KG1 (cell line): ENCODE results near the gene ACSM3.
"Not testable (repeated sequence)": the region's sequence is repeated elsewhere in the genome, so short reads cannot be mapped to it uniquely, and the experiment has no call there.

Experiments
- DNase-seq: peaks from one replicate; lab custom pipeline; 2025; lab: John Stamatoyannopoulos, UW

The ACSM3 gene

DNA sequence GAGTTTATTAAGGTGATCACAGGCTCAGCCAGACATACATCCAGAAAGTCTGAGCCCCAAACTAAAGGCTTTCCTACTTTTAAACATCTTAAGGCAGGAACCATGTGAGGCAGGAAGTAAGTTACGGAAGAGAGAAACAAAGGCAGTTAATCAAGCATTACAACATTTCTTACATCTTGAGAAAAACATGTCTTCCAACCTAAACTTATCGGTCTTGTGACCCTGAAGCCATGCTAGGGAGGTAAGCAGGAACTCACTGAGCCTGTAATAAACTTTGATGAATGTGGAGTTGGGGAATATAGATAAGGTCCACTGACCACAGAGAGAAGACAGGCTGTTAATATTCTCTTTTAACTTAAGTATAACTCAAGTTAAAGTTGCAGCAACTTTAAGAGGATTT is 3.5 kb upstream of the ACSM3 start:
- DNase-seq: no peak

DNA sequence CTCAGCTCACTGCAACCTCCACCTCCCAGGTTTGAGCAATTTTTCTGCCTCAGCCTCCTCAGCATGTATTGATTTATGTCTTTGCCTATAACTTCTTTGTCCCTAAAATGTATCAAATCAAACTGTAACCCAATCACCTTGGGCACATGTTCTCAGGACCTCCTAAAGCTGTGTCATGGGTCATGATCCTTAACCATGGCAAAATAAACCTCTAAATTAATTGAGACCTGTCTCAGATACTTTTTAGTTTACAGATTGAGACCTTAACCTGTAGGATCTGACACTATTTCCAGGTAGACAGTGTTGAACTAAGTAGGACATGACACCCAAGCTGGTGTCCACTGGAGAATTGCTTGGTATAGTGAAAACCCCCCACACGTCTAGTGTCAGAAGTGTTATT is 2.6 kb upstream of the ACSM3 start:
- no peak for DNase-seq

DNA sequence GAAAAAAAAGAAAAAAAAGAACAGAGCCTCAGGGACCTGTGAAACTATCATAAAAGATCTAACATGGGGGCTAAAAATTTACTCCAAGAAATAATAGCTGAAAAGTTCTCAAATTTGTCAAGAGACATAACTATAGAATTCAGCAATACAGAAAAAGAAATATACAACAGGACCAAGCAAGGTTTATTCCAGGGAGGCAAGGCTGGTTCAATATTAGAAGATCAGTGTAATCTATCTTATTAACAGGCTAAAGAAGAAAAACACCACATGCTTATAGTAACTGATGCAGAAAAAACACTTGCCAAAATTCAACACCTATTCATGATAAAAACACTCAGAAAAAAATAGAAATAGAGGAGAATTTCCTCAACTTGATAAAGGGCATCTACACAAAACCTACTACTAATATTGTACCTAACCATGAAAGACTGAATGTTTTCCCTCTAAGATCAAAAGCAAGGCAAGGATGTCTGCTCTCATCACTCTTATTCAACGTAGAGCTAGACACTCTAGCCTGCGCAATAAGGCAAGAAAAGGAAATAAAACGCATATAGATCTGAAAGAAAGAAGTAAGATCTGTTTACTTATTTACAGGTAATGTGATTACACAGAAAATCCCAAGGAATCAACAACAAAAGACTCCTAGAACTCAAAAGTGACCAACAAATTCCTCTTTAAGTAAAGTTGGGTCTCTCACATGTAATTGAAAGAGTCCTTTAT is 1.2 kb upstream of the ACSM3 start:
- no peak for DNase-seq

DNA sequence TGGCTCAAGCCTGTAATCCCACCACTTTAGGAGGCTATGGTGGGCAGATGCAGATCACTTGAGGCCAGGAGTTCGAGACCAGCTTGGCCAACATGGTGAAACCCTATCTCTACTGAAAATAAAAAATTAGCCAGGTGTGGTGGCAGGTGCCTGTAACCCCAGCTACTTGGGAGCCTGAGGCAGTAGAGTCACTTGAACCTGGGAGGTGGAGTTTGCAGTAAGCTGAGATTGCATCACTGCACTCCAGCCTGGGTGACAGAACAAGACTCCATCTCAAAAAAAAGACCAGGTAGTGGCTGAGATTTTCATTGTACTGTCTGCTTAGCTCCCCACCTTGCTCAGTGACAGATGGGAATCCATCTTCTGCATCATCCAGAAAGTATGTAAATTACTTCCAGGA is 634 bp downstream of the ACSM3 start:
- DNase-seq: not testable (repeated sequence)

DNA sequence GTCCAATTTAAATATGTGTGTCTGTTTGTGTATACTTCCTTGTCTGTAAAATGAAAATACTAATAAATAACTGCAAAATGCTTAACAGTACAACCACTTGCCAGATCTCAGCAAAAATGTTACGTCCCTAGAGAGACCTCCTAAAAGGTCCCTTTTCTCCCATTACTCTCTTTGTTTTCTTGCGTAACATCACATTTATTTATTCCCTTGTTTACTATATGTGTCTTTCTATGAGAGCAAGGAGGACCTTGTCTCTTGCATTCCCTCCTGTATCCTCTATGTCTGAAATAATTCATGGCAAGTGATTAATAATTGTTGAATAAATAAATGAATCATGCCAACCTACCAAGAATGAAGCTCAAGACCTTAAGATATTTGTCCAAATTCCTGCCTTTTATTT is 1.9 kb downstream of the ACSM3 start:
- no peak for DNase-seq

DNA sequence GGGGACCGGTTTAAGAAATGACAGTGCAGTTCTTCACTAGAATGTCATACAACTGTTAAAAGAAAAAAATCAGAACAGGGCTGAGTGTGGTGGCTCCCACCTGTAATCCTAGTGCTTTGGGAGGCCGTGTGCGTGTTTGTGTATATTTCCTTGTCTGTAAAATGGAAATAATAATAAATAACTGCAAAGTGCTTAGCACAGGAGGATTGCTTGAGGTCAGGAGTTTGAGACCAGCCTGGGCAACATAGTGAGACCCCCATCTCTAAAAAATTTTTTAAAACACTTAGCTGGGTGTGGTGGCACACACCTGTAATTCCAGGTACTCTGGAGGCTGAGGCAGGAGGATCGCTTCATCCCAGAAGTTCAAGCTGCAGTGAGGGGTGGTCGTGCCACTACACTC is 2.5 kb downstream of the ACSM3 start:
- DNase-seq: no peak

DNA sequence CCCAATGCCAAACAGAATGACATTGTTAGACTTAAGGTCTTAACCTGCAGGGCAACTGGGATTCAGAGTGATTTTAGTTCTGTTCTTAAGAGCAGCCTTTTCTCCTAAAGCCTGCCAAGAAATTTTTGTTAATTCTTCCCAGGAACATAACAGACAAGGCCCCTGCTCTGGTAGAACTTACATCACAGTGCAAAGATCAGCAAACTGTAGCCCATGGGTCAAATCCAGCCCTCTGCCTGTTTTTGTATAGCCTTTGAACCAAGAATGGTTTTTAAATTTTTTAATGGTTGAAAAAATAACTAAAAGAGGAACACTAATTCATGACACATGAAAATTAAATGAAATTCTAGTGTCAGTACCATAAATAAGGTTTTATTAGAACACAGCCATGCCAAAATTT is 3.8 kb downstream of the ACSM3 start:
- no peak for DNase-seq

DNA sequence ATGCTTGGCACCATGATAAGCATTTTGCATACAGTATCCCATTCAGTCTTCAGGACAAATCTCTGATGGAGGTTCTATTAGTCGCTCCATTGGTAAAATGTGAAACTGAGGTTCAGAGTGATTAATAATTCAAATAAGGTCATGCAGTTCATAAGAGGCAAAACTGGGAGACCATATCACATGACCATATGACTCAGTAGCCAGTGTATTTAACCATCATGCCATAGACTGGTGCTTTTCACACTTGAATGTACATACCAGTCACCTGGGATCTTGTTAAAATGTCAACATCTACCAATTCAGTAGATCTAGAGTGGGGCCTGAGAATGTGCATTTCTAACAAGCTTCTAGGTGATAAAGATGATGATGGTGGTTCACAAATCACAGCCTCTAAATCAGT is 4.3 kb downstream of the ACSM3 start:
- DNase-seq: no peak

DNA sequence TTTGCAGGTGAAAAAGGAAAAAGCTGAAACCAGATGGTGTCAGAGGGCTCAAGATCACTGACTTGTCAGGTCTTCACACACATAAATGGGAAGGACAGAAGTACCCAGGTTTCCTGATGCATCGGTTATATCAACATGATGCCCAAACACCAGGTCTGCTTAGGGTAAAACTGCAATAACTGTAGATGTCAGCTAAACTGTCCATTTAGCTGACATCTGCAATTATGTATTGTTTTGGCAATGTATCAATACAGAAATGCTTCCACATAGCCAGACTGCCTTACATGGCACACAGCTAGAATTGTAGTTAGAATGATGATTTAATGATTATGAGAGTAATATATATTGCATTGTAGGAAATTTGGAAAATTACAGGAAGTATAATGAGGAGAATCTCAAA is 5.0 kb downstream of the ACSM3 start:
- no peak for DNase-seq

DNA sequence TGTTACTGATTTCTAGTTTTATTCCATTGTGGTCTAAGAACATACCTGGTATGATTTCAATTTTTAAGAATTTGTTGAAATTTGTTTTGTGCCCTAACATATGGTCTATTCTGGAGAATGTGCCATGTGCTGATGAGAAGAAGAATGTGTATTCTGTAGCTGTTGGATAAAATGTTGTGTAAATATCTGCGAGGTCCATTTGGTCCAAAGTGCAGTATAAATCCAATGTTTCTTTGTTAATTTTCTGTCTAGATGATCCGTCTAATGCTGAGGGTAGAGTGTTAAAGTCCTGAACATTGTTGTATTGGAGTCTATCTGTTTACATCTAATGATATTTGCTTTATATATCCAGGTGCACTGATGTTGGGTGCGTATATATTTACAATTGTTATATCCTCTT is 9.9 kb downstream of the ACSM3 start:
- no peak for DNase-seq

DNA sequence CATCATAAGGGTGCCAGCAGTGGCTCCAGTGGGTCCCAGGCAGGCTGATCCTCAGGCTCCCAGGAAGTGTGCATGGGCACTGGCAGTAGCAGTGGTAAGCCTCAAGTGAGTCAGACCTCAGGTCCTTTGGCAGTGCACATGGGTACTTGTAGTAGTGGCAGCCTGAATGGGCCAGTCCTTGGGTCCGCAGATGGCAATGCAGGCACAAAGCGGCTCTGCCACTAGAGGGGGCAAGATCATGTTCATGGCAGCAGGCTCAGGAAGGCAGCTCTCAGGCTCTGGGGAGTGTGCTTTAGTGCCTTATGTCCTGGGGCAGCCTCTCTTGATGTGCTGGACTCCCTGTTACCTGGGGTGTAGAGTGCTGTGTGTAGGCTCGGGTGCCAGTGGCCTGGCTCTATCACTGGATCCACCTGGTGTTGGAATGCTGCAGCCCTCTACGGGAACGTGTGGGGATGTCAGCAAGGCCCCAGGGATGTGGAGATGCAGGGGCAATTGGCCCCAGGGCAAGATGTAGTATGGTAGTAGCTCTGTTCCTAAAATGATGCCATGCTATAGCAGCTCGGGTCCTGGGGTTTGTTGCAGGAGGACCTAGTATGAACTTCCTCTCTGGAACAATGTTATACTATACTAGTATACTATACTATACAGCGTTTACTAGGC is 11.0 kb downstream of the ACSM3 start:
- peak; percentile 46 for DNase-seq

DNA sequence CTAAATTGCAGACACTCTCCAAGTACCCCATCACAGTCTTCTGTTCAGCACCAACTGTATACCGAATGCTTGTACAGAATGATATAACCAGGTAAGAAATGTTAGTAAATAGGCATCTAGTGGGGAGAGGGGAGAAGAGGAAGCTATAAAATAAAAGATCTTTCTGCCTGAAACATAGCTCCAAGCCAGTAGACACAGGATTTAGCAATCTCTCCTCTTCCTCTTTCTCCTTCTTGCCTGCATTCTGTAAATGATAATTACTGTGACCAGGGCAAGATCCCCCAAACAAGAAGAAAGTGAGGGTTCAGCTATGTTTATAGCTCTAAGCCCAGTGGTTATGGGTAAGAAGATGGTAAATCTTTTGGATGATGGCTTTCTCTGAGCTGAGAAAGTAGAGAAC is 17.9 kb downstream of the ACSM3 start:
- no peak for DNase-seq

DNA sequence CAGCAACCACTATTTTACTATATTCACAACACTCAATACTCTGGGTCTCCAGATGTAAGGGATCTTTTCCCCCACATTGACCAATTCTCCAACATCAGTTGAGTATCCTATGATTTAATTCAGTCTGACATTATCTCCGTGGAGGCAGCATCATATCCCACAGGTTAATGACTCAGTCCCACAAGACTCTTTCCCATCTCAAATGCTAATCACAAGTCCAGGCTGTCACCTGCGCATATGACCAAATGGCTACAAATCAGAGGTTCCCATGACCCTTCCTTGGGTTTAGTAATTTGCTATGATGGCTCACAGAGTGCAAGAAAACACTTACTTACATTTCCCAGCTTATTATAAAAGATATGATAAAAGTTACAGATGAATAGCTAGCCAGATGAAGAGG is 18.7 kb downstream of the ACSM3 start:
- DNase-seq: no peak

DNA sequence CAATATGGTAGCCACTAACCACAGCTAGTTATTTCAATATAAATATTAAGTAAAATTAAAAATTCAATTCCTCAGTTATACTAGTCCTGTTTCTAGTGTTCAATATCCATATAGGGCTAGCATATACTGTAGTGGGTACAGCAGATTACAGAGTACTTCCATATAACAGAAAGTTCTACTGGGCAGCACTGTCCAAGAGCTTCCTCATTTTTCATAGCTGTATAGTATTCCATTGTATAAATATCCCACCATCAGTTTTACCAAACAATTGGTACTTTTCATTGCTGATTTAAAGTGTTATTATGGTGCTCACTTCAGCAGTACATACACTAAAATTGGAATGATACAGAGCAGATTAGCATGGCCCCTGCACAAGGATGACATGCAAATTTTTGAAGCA is 20.4 kb downstream of the ACSM3 start:
- DNase-seq: no peak

DNA sequence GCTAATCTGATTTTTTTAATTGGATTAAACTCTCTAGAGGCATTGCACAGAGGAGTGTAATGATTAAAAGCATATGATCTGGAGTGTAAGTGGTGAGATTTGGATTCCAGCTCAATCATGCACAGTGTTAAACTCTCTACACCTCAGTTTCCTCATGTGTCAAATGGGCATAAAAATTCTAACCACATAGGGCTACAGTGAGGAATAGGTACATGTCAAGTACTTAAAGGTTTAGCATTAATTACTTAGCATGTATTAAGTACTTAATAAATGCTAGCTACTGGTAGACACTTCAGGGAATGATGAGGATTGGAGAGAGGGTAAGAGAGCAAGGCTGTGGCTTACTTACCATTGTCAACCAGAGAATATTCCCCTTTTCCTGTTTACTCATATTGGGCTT is 25.3 kb downstream of the ACSM3 start:
- no peak for DNase-seq

DNA sequence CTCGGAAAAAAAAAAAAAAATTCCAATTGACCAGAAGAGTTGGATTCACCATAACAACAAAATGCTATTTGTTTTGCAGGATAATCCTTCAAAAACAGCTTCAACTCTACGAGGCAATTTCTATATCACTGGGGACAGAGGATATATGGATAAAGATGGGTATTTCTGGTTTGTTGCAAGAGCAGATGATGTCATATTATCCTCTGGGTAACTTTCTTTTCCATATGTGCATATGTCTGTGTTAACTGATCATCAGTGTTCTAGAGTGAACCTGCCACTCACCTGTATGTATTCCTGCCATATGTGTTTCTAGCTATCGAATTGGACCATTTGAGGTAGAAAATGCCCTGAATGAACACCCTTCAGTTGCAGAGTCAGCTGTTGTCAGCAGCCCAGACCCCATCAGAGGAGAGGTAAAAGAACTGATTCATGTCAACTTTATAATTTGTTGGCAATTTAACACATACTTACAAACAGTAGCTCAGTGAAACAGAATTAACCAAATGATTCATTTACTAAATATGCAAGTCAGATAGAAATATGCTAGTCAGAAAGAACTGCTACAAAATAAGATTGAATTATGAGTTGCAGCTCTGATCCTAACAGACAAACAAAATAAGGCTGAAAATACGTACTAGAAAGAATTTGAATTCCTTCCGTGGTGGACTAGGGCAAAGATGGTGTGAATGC is 28.3 kb downstream of the ACSM3 start:
- DNase-seq: no peak

DNA sequence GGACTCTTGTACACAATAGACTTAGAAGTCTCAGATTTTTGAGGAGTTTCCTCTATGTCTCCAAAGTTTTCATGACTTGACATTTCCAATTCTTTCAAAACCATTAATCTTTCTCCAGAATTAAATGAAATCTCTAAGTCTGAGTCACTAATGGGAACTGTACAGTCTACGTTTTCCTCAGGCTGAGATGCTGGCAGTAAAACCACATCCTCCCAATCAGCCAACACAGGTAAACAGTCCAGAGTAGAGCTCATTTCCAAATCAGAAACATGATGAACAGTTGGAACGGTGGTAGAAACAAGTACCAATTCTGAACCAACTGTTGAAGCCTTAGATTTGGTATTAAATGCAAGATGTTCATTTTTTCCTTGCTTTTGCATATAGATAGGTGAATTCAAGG is 34.5 kb downstream of the ACSM3 start:
- no peak for DNase-seq

DNA sequence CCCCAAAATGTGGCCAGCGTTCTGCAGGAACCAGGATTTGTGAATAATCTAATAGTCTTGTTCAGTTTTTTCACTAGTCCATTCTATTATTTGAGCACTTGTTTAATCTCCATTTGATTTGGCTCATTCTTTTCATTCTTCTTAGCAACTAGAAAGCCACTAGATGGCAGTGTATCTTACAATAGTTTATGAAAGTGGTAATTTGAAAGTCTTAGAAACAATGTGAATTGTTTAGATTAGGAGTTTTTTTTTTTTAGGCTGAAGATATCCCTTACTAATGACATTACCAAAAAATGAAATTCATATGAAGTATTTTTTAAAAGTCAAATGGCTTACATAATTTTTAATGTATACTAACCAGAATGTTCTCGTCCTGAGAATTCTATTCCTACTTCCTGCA is 35.8 kb downstream of the ACSM3 start:
- DNase-seq: no peak

DNA sequence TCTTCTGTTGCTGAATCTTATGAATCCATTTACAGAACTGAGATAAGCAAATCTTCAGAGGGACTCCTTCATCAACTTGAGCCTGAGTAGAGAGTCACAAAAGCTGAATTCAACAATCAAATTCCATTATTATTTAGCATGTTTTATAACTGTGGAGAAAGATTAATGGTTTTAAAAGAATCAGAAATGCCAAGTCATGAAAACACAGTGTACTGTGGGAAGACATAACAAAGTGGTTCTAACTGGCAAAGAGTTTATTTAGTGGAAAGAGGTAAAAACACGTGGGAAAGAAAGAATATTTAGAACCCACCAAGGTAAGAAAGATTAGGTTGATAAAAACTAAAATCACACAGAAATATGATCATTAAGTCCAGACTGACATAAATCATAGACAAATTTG is 37.5 kb downstream of the ACSM3 start:
- no peak for DNase-seq

DNA sequence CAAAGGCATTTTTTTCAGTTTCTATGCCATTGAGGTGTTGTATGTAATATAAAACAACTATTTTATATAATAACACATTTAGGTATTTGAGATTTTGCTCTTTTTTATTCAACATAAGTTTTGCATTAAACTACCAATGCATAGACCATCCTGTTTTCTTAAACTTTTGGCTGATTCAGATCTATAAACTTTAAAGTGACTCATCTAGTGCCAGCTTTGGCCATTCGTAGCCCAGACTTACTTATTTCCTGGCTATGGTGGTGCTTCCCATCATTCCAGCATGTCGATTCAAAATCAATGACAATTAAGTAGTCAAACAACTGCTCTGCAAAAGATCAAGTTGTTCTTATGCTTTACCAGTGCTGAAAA is 39.4 kb downstream of the ACSM3 start:
- no peak for DNase-seq

DNA sequence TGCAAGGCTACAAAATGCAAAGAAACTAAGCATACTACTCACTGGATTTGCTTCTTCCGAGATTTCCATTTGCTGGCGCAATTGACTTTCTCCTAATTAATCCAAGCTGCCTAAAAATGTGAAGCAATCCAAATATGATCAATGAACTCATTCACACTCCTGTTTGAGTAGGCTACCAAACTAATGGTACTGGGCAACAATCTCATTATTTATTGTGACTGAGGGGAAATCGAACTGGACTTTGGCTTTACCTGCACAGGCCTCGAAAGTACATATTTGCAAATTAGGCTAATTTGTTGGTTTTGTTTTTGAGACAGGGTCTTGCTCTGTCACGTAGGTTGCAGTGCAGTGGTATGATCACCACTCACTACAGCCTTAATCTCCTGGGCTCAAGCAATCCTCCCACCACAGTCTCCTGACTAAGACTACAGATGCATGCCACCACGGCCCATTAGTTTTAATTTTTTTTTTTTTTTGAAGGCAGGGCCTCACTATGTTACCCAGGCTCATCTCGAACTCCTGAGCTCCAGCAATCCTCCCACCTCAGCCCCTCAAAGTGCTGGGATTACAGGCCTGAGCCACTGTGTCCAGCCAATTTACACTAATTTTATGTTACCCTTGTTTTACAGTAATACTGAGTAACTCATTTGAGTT is 39.9 kb downstream of the ACSM3 start:
- DNase-seq: no peak

DNA sequence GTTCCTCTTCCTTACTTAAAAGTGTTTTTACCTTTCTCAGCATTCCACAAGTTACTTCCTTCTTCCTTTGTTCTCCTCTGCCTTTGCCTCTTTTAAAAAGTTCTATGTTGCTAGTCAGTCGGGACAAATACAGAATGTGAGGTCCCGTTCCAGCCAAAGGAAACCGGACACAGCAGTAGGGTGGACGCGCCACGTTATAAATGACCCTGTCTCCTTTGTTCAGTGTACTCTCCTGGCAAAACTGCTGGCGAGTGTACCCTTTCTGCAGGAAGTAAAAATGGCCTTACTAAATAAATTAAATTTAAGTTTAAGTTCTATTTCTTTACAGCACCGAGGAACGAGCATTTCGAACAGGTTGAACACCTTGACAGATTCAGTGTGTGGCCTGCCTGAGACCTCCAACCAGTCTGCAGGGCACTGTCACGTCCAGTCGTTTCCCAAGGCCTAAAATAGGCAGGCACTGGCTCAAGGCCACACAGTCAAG is 41.9 kb downstream of the ACSM3 start:
- not testable (repeated sequence) for DNase-seq
